HFFc6 (cell line): ENCODE data around the gene NME5. TPM values are rescaled to one million over a fixed set of nuclear protein-coding genes. Genes with fewer than 3 reads are reported as not detected.
"Not testable (repeated sequence)": the region's sequence is repeated elsewhere in the genome, so short reads cannot be mapped to it uniquely, and the experiment has no call there.

ENCODE experiments used
- DNase-seq: peaks from one replicate; pipeline ENCODE4 v3.0.0-alpha.2; 2018
- H3K27ac Mint-ChIP-seq: 2 replicates; pipeline ENCODE4 v1.8.0; 2020; ENCODE audit warnings: mild to moderate bottlenecking, mixed read lengths
- H3K27me3 Mint-ChIP-seq: 2 replicates; pipeline ENCODE4 v1.8.0; 2021; ENCODE audit warnings: mild to moderate bottlenecking, moderate library complexity, mixed read lengths; ENCODE audit not compliant: insufficient read depth
- H3K36me3 Mint-ChIP-seq: 2 replicates; pipeline ENCODE4 v1.8.0; 2021; ENCODE audit warnings: low read depth, mixed read lengths
- H3K4me1 Mint-ChIP-seq: 2 replicates; pipeline ENCODE4 v1.8.0; 2020; ENCODE audit warnings: low read depth, mixed read lengths
- H3K4me3 Mint-ChIP-seq: 2 replicates; pipeline ENCODE4 v1.8.0; 2020; ENCODE audit warnings: mild to moderate bottlenecking, moderate library complexity, mixed read lengths
- H3K9me3 Mint-ChIP-seq: 2 replicates; pipeline ENCODE4 v1.8.0; 2020; ENCODE audit warnings: mild to moderate bottlenecking, mixed read lengths
- total RNA-seq, 6 experiments: library from RNA; stranded (reverse); fragmentation: NEBNext Ultra II Directional; extraction: Animal tissue kit (Norgen Biotek cat#: 25700); gene quantifications; 2 replicates in 1 of 6; 3 replicates in 5 of 6; pipeline ENCODE4 v1.2.3, GENCODE V29; 2021
- TF ChIP-seq, protein P1 (sequence below): fragments of 200-600 bp; sonication (generic); IDR thresholded peaks from 2 replicates; pipeline ENCODE4 v1.5.0; 2021; ENCODE audit warnings: antibody characterized with exemption, mild to moderate bottlenecking

NME5 gene
- total RNA-seq, 6 experiments from 2014 or later: 0.21 to 0.84 (median 0.42) TPM

GRCh38 chr5:138077064-138077696, 62.0 kb downstream of the NME5 start:
- peak; percentile 54 for DNase-seq
- no peaks in the 10 kb centered on the region for H3K9me3 Mint-ChIP-seq
- H3K27me3 Mint-ChIP-seq: no peaks in the 10 kb centered on the region; the same call in 1 of the 2 replicates
- TF ChIP-seq, protein P1, sequence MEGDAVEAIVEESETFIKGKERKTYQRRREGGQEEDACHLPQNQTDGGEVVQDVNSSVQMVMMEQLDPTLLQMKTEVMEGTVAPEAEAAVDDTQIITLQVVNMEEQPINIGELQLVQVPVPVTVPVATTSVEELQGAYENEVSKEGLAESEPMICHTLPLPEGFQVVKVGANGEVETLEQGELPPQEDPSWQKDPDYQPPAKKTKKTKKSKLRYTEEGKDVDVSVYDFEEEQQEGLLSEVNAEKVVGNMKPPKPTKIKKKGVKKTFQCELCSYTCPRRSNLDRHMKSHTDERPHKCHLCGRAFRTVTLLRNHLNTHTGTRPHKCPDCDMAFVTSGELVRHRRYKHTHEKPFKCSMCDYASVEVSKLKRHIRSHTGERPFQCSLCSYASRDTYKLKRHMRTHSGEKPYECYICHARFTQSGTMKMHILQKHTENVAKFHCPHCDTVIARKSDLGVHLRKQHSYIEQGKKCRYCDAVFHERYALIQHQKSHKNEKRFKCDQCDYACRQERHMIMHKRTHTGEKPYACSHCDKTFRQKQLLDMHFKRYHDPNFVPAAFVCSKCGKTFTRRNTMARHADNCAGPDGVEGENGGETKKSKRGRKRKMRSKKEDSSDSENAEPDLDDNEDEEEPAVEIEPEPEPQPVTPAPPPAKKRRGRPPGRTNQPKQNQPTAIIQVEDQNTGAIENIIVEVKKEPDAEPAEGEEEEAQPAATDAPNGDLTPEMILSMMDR: peak; percentile 93
- no peak overlapping the region for H3K27ac Mint-ChIP-seq
- no peak overlapping the region for H3K4me3 Mint-ChIP-seq
- no peaks in the 10 kb centered on the region for H3K36me3 Mint-ChIP-seq
- no peaks in the 10 kb centered on the region for H3K4me1 Mint-ChIP-seq

DNA sequence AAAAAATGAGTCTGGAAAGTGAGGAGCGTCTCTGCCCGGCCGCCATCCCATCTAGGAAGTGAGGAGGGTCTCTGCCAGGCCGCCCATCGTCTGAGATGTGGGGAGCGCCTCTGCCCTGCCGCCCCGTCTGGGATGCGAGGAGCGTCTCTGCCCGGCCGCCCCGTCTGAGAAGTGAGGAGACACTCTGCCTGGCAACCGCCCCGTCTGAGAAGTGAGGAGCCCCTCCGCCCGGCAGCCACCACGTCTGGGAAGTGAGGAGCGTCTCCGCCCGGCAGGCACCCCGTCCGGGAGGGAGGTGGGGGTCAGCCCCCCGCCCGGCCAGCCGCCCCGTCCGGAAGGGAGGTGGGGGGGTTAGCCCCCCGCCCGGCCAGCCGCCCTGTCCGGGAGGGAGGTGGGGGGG, 69.2 kb downstream of the NME5 start:
- not testable (repeated sequence) for H3K27ac Mint-ChIP-seq, H3K36me3 Mint-ChIP-seq, H3K27me3 Mint-ChIP-seq, DNase-seq, H3K4me3 Mint-ChIP-seq, H3K9me3 Mint-ChIP-seq, H3K4me1 Mint-ChIP-seq

GRCh38 chr5:138068742-138069600, 70.3 kb downstream of the NME5 start:
- TF ChIP-seq, protein P1: peak; percentile 91
- no peaks in the 10 kb centered on the region for H3K36me3 Mint-ChIP-seq

DNA sequence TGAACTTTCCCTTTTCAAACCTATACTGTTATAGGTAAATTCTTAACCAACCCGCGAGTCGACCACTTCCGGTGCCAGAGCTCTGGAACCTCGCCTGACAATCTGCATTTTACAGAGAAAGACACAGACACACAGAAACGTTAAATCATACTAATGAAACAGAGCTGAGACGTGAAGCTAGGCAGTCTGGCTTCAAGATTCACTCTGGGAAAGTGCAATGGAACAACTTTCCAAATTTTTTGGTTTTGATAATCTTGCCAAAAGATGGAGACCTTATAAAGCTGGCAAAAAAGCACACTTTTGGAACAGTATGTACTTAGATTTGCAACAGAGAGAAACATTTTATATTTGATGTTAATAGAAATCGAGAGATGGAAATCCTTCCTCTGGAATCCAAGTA, 71.3 kb downstream of the NME5 start:
- no peaks in the 10 kb centered on the region for H3K9me3 Mint-ChIP-seq
- H3K27ac Mint-ChIP-seq: no peak overlapping the region
- TF ChIP-seq, protein P1: no peak
- no peaks in the 10 kb centered on the region for H3K4me1 Mint-ChIP-seq
- peaks cover 10% of the 10 kb centered on the region for H3K27me3 Mint-ChIP-seq
- H3K4me3 Mint-ChIP-seq: no peak overlapping the region
- H3K36me3 Mint-ChIP-seq: no peaks in the 10 kb centered on the region
- no peak for DNase-seq

More at GRCh38 chr5:138068742-138069600, 70.3 kb downstream of the NME5 start:
- no peaks in the 10 kb centered on the region for H3K9me3 Mint-ChIP-seq
- H3K27ac Mint-ChIP-seq: no peak overlapping the region
- no peak overlapping the region for H3K4me3 Mint-ChIP-seq
- no peaks in the 10 kb centered on the region for H3K4me1 Mint-ChIP-seq
- H3K27me3 Mint-ChIP-seq: peaks cover 7% of the 10 kb centered on the region
- peak; percentile 55 for DNase-seq

Other genes with a start within 250 kb of the NME5 start
- gene PKD2L2, start 250.0 kb downstream of the NME5 start, total RNA-seq: not detected
- gene FAM13B, start 106.3 kb downstream of the NME5 start, total RNA-seq: 10 to 100 TPM; 27.5 to 38.2 (median 31.8) TPM
- not detected for gene WNT8A, start 55.4 kb downstream of the NME5 start, total RNA-seq
- 10 to 100 TPM; 42.8 to 50.2 (median 45.2) TPM for gene BRD8, start 39.2 kb upstream of the NME5 start, total RNA-seq
- 10 to 100 TPM; 32.8 to 83.9 (median 79.4) TPM for gene KIF20A, start 39.7 kb upstream of the NME5 start, total RNA-seq
- 10 to 100 TPM; 21.6 to 29.3 (median 28.6) TPM for gene CDC23, start 73.9 kb upstream of the NME5 start, total RNA-seq
- not detected for gene GFRA3, start 135.2 kb upstream of the NME5 start, total RNA-seq
- 10 to 100 TPM in 1 of 6 experiments, 1 to 10 TPM in 5; 4.1 to 10.5 (median 8.7) TPM for gene CDC25C, start 192.4 kb upstream of the NME5 start, total RNA-seq
- gene FAM53C, start 198.8 kb upstream of the NME5 start, total RNA-seq: 10 to 100 TPM; 28.7 to 34.4 (median 29.7) TPM
- 10 to 100 TPM; 29.0 to 37.8 (median 33.3) TPM for gene KDM3B, start 213.3 kb upstream of the NME5 start, total RNA-seq